Epithelial cell of alveolus of lung (primary cell): ENCODE measurements around the gene IQCB1. TPM values are rescaled to one million over a fixed set of nuclear protein-coding genes. Genes with fewer than 3 reads are reported as not detected.

ENCODE experiments used
- total RNA-seq: library from RNA; depleted of rRNA; stranded (reverse); fragments of >200 nt; gene quantifications from 2 replicates; pipeline ENCODE4 v1.2.1, GENCODE V29; 2015

The IQCB1 gene
- 9.3 and 9.7 TPM in 2 replicates for total RNA-seq

GRCh38 chr3:121834671-121835464, at the start of gene IQCB1, which contains the start of gene EAF2:
Gene IQCB1, minus strand, starts transcription at chr3:121835060. Its CDS starts 6,100 bp downstream, at chr3:121828960.
Gene EAF2, plus strand, starts transcription at chr3:121835209. Its CDS starts 77 bp downstream, at chr3:121835286.

DNA sequence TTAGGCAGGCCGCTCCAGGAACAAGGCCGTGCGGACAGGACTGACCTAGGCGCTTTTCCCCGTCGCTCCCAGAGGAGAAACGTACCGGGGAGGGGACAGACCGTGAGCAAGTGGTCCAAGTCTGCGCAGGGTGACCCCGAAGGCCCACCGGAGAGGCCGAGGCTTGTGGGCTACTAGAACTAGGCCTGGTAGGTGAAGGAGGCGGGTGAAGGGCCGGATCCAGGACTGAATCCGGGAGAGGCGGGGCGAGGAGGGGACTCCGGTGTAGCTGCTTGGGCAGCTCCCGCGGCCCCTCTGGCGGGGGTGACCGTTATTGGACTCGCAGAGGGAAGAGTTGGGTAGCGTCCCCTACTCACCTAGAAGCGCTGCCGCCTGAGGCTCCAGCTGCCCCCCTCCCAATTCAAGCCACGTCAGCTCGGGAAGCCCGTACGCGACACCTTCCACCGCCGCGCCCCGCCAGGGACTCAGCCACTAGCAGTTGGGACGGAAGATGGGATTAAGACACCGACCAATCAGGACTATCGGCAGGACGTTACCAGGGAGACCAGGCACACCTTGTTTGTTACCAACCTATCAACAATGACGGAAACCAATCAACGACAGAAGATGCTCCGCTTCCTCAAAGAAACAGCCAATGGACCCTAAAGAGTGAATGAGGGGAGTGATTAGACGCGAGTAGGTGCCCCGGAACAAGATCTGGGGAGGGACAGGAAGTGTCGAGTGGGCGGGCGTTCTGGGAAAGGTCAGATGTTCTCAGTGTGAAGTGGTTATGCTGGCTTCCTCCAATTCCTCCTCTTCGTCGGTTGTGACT, 85.4 kb downstream of the IQCB1 start, which contains the start of gene GOLGB1:
GOLGB1 (minus strand) TSS at position 466 of the 811 bp plus-strand sequence. CDS start 18,770 bp downstream, outside the sequence.

Other genes with a start within 250 kb of the IQCB1 start
- gene FBXO40, start 241.7 kb downstream of the IQCB1 start, total RNA-seq: not detected in 2 replicates
- gene HCLS1, start 174.2 kb downstream of the IQCB1 start, total RNA-seq: 0.80 and 1.9 TPM in 2 replicates
- 19.8 and 38.4 TPM in 2 replicates for gene GOLGB1, start 85.3 kb downstream of the IQCB1 start, total RNA-seq
- 1.6 TPM in 1 of 2 replicates, not detected in the other for gene EAF2, start 149 bp upstream of the IQCB1 start, total RNA-seq
- gene SLC15A2, start 59.3 kb upstream of the IQCB1 start, total RNA-seq: under 0.01 TPM in 1 of 2 replicates, not detected in the other
- not detected in 2 replicates for gene ILDR1, start 187.2 kb upstream of the IQCB1 start, total RNA-seq
- not detected in 2 replicates for gene CD86, start 220.3 kb upstream of the IQCB1 start, total RNA-seq